Measurements from ENCODE around the gene ZDHHC6. TPM values are rescaled to one million over a fixed set of nuclear protein-coding genes. Genes with fewer than 3 reads are reported as not detected.
A peak's percentile ranks its signal among the peaks of the same experiment; 100 is the strongest.

The ZDHHC6 gene
- polyA plus RNA-seq, 1 experiment = 37.5 TPM

GRCh38 chr10:112460366-112460765 is 13.7 kb upstream of the ZDHHC6 start:
- DNase-seq (ENCODE audit: low read depth, low spot score) = no peak

GRCh38 chr10:112456533-112456932 is 9.8 kb upstream of the ZDHHC6 start:
- ChIA-PET CTCF (interaction anchor here (1.0 to 2.0 kb wide), 3 partner anchors 16 to 1065 kb away, joined by 3 to 9 read pairs (median 3); no protein-coding TSS in a partner anchor), POLR2A (interaction anchor here (0.7 to 1.1 kb wide), 2 partner anchors 9 to 221 kb away, joined by 3 to 4 read pairs; partner anchors contain the start of gene VTI1A)
- no peaks in the 10 kb centered on the region for H3K27me3 ChIP-seq (ENCODE audit: control insufficient read depth, insufficient read depth, low read length)

More at GRCh38 chr10:112460366-112460765, 13.7 kb upstream of the ZDHHC6 start:
- H3K4me3 ChIP-seq (ENCODE audit: low read depth, low read length) = no peak overlapping the region
- no peak overlapping the region for H3K27ac ChIP-seq (ENCODE audit: low read depth, low read length)
- POLR2A ChIA-PET = no interaction called here
- H3K27me3 ChIP-seq (ENCODE audit: control insufficient read depth, insufficient read depth, low read length) = no peaks in the 10 kb centered on the region
- no peak for TF ChIP-seq CTCF (IDR thresholded peaks at IDR 0.05; ENCODE audit: low read depth, low read length)
- CTCF ChIA-PET = interaction anchor here (1.3 to 3.5 kb wide), 2 partner anchors 12 to 924 kb away, joined by 3 to 32 read pairs; no protein-coding TSS in a partner anchor
- no peaks in the 10 kb centered on the region for H3K9me3 ChIP-seq (ENCODE audit: control insufficient read depth, insufficient read depth, low read length)

GRCh38 chr10:112454910-112455779 is 8.4 kb upstream of the ZDHHC6 start:
- no peak for DNase-seq (ENCODE audit: low read depth, low spot score)
- Histone ChIP-seq H3K27ac (ENCODE audit: low read depth, low read length) (no peak overlapping the region), H3K27me3 (ENCODE audit: control insufficient read depth, insufficient read depth, low read length) (no peaks in the 10 kb centered on the region), H3K9me3 (ENCODE audit: control insufficient read depth, insufficient read depth, low read length) (no peaks in the 10 kb centered on the region), H3K4me3 (ENCODE audit: low read depth, low read length) (no peak overlapping the region)
- CTCF ChIA-PET = interaction anchor here (0.5 to 2.0 kb wide), 10 partner anchors 8 to 1066 kb away, joined by 3 to 11 read pairs (median 4); partner anchors contain the start of genes VTI1A and ZDHHC6
- TF ChIP-seq CTCF (IDR thresholded peaks at IDR 0.05; ENCODE audit: low read depth, low read length) = no peak
- POLR2A ChIA-PET = interaction anchor here (0.6 to 1.1 kb wide), 3 partner anchors 8 to 356 kb away, joined by 3 to 4 read pairs (median 3); partner anchors contain the start of gene VTI1A

More at GRCh38 chr10:112456533-112456932, 9.8 kb upstream of the ZDHHC6 start:
- no peak overlapping the region for H3K4me3 ChIP-seq (ENCODE audit: low read depth, low read length)
- no peak overlapping the region for H3K27ac ChIP-seq (ENCODE audit: low read depth, low read length)
- DNase-seq (ENCODE audit: low read depth, low spot score) = no peak
- H3K9me3 ChIP-seq (ENCODE audit: control insufficient read depth, insufficient read depth, low read length) = no peaks in the 10 kb centered on the region
- no peak for TF ChIP-seq CTCF (IDR thresholded peaks at IDR 0.05; ENCODE audit: low read depth, low read length)

- no peak for TF ChIP-seq CTCF (IDR thresholded peaks at IDR 0.05; ENCODE audit: low read depth, low read length)
- ChIA-PET POLR2A (no interaction called here), CTCF (interaction anchor here (1.7 to 2.4 kb wide), 2 partner anchors 22 to 936 kb away, joined by 3 to 10 read pairs; no protein-coding TSS in a partner anchor)
- H3K27me3 ChIP-seq (ENCODE audit: control insufficient read depth, insufficient read depth, low read length) = no peaks in the 10 kb centered on the region
- no peak overlapping the region for H3K27ac ChIP-seq (ENCODE audit: low read depth, low read length)
- H3K4me3 ChIP-seq (ENCODE audit: low read depth, low read length) = no peak overlapping the region
- no peak for DNase-seq (ENCODE audit: low read depth, low spot score)
- H3K9me3 ChIP-seq (ENCODE audit: control insufficient read depth, insufficient read depth, low read length) = peaks cover 4% of the 10 kb centered on the region; the same call in 1 of the 2 replicates
Measured at GRCh38 chr10:112448888-112449287, 2.2 kb upstream of the ZDHHC6 start.

GRCh38 chr10:112447620-112447928 is 860 bp upstream of the ZDHHC6 start:
- H3K9me3 ChIP-seq (ENCODE audit: control insufficient read depth, insufficient read depth, low read length) = peaks cover 4% of the 10 kb centered on the region; the same call in 1 of the 2 replicates
- no peak for TF ChIP-seq CTCF (IDR thresholded peaks at IDR 0.05; ENCODE audit: low read depth, low read length)
- H3K27me3 ChIP-seq (ENCODE audit: control insufficient read depth, insufficient read depth, low read length) = no peaks in the 10 kb centered on the region
- H3K4me3 ChIP-seq (ENCODE audit: low read depth, low read length) = peak overlapping the region; percentile 99
- DNase-seq (ENCODE audit: low read depth, low spot score) = no peak
- CTCF ChIA-PET = interaction anchor here (1.2 to 4.0 kb wide), 4 partner anchors 8 to 938 kb away, joined by 4 to 18 read pairs (median 14); no protein-coding TSS in a partner anchor
- H3K27ac ChIP-seq (ENCODE audit: low read depth, low read length) = no peak overlapping the region
- POLR2A ChIA-PET = interaction anchor here (0.8 to 1.1 kb wide), 3 partner anchors 8 to 264 kb away, joined by 3 to 4 read pairs (median 3); partner anchors contain the start of gene GPAM

All from AG04450 (cell line).